ENCODE results near the gene NCS1.

Gene NCS1

GRCh38 chr9:130213911-130214761 lies 41.9 kb downstream of the NCS1 start:
- no peak for DNase-seq (ENCODE audit: low read depth in 2 of 2)

- DNase-seq (ENCODE audit: low read depth in 2 of 2) = no peak
Measured at GRCh38 chr9:130214776-130215340, 42.7 kb downstream of the NCS1 start.

GRCh38 chr9:130215341-130216119 lies 43.3 kb downstream of the NCS1 start:
- DNase-seq (ENCODE audit: low read depth in 2 of 2) = no peak

- no peak for DNase-seq (ENCODE audit: low read depth in 2 of 2)
Measured at GRCh38 chr9:130217838-130218237, 45.6 kb downstream of the NCS1 start.

GRCh38 chr9:130219661-130220096 lies 47.5 kb downstream of the NCS1 start:
- DNase-seq (ENCODE audit: low read depth in 2 of 2) = no peak

GRCh38 chr9:130220352-130220751 lies 48.1 kb downstream of the NCS1 start:
- DNase-seq (ENCODE audit: low read depth in 2 of 2) = no peak

- DNase-seq (ENCODE audit: low read depth in 2 of 2) = no peak
Measured at GRCh38 chr9:130222833-130223232, 50.6 kb downstream of the NCS1 start.

GRCh38 chr9:130225071-130225470 lies 52.9 kb downstream of the NCS1 start:
- DNase-seq (ENCODE audit: low read depth in 2 of 2) = no peak

- DNase-seq (ENCODE audit: low read depth in 2 of 2) = no peak
Measured at GRCh38 chr9:130225586-130225985, 53.4 kb downstream of the NCS1 start.

- DNase-seq (ENCODE audit: low read depth in 2 of 2) = no peak
Measured at GRCh38 chr9:130226112-130226511, 53.9 kb downstream of the NCS1 start.

GRCh38 chr9:130227833-130228232 lies 55.6 kb downstream of the NCS1 start:
- DNase-seq (ENCODE audit: low read depth in 2 of 2) = no peak

- no peak for DNase-seq (ENCODE audit: low read depth in 2 of 2)
Measured at GRCh38 chr9:130229759-130230158, 57.6 kb downstream of the NCS1 start.

- DNase-seq (ENCODE audit: low read depth in 2 of 2) = no peak
Measured at GRCh38 chr9:130230631-130231030, 58.4 kb downstream of the NCS1 start.

- DNase-seq (ENCODE audit: low read depth in 2 of 2) = no peak
Measured at GRCh38 chr9:130232899-130233586, 60.8 kb downstream of the NCS1 start.

GRCh38 chr9:130233587-130233945 lies 61.4 kb downstream of the NCS1 start:
- DNase-seq (ENCODE audit: low read depth in 2 of 2) = no peak

GRCh38 chr9:130234340-130235260 lies 62.4 kb downstream of the NCS1 start:
- no peak for DNase-seq (ENCODE audit: low read depth in 2 of 2)

- peak; percentile 31 to 40 for DNase-seq (ENCODE audit: low read depth in 2 of 2)
Measured at GRCh38 chr9:130235558-130236435, 63.6 kb downstream of the NCS1 start.

GRCh38 chr9:130236436-130236985 lies 64.3 kb downstream of the NCS1 start:
- no peak for DNase-seq (ENCODE audit: low read depth in 2 of 2)

GRCh38 chr9:130237076-130237475 lies 64.9 kb downstream of the NCS1 start:
- DNase-seq (ENCODE audit: low read depth in 2 of 2) = no peak

Data from stimulated activated CD8-positive, alpha-beta memory T cell treated with anti-CD3 and anti-CD28 coated beads, Interleukin-15, amount 100 ng/mL, for 4 hours (primary cell).